Endothelial cell of umbilical vein (primary cell): Measurements from ENCODE around the gene INKA2. TPM values are rescaled to one million over a fixed set of nuclear protein-coding genes. Genes with fewer than 3 reads are reported as not detected.

Experiments
- BruUV-seq: library from RNA; stranded (reverse); fragments of 400-500 nt; replicated peaks from 2 replicates; lab custom pipeline; 2021; lab: Mats Ljungman, UMichigan
- CTCF ChIA-PET: fragments of 300-600, 350-600 bp; sonication (Branson Sonifier 250); formaldehyde crosslinking; loops from one replicate; lab custom pipeline; 2021; ENCODE audit warnings: antibody characterized with exemption, inconsistent platforms; lab: Charles Lee
- POLR2A ChIA-PET: fragments of 300-600, 350-600 bp; sonication (Branson Sonifier 250); formaldehyde crosslinking; loops from one replicate; lab custom pipeline; 2021; ENCODE audit warnings: antibody characterized with exemption, inconsistent platforms; lab: Charles Lee
- DNase-seq: peaks from one replicate; pipeline ENCODE4 v3.0.0-alpha.2; 2011; ENCODE audit warnings: low read depth, low spot score
- FAIRE-seq: peaks from 2 replicates; lab custom pipeline; 2011; peaks lifted over from hg19 to GRCh38; lab: Jason Lieb, UNC
- H2AFZ ChIP-seq: 2 replicates; pipeline ENCODE4 v1.6.0; 2012; ENCODE audit warnings: low read depth, low read length, control low read depth, inconsistent platforms
- H3K27ac ChIP-seq: 2 replicates; pipeline ENCODE4 v1.5.1; 2011; ENCODE audit warnings: low read depth, mild to moderate bottlenecking, control low read depth, low read length, moderate library complexity; ENCODE audit not compliant: insufficient read depth
- H3K27me3 ChIP-seq, 2 experiments: 2 replicates each; pipeline versions ENCODE4 v1.6.0 to v1.6.1; 2011; ENCODE audit warnings: low read length in 2 of 2, mixed read lengths in 1 of 2; ENCODE audit not compliant: control insufficient read depth in 2 of 2, insufficient read depth in 2 of 2
- H3K36me3 ChIP-seq, 2 experiments: 2 replicates in 1 of 2; 3 replicates in 1 of 2; pipeline ENCODE4 v1.5.1; 2011; ENCODE audit warnings: low read length in 2 of 2, mild to moderate bottlenecking in 1 of 2, moderate library complexity in 1 of 2; ENCODE audit not compliant: control insufficient read depth in 2 of 2, insufficient read depth in 2 of 2; ENCODE audit errors: extremely low read depth in 1 of 2
- H3K4me1 ChIP-seq: 3 replicates; pipeline ENCODE4 v1.5.1; 2011; ENCODE audit warnings: mild to moderate bottlenecking, low read length; ENCODE audit not compliant: control insufficient read depth, insufficient read depth; ENCODE audit errors: extremely low read depth
- H3K4me2 ChIP-seq: 2 replicates; pipeline ENCODE4 v1.6.1; 2011; ENCODE audit warnings: low read length, control low read depth, mixed read lengths; ENCODE audit not compliant: insufficient read depth
- H3K4me3 ChIP-seq, 3 experiments: fragments of 200-600 bp in 1 of 3; sonication (generic), shearing (Covaris generic) in 1 of 3; replicated peaks in 1 of 3; 2 replicates each; pipeline ENCODE4 v1.5.1; 2011 to 2016; ENCODE audit warnings: control low read depth in 3 of 3, low read length in 3 of 3, mild to moderate bottlenecking in 2 of 3, inconsistent platforms in 1 of 3, low read depth in 1 of 3, moderate library complexity in 1 of 3; ENCODE audit not compliant: insufficient read depth in 1 of 3
- H3K79me2 ChIP-seq: 2 replicates; pipeline ENCODE4 v1.6.0; 2012; ENCODE audit warnings: low read length, inconsistent platforms; ENCODE audit not compliant: control insufficient read depth, insufficient read depth
- H3K9ac ChIP-seq: replicated peaks from 2 replicates; pipeline ENCODE3; 2011; ENCODE audit warnings: low read length, control low read depth; ENCODE audit not compliant: insufficient read depth; ENCODE audit errors: extremely low read depth
- H3K9me1 ChIP-seq: replicated peaks from 3 replicates; pipeline ENCODE4 v1.6.0; 2011; ENCODE audit warnings: mild to moderate bottlenecking, low read length; ENCODE audit not compliant: control insufficient read depth, insufficient read depth; ENCODE audit errors: extremely low read depth
- H3K9me3 ChIP-seq: replicated peaks from 2 replicates; pipeline ENCODE4 v1.5.1; 2012; ENCODE audit warnings: low read length, inconsistent platforms; ENCODE audit not compliant: control insufficient read depth, insufficient read depth
- H4K20me1 ChIP-seq: replicated peaks from 2 replicates; pipeline ENCODE3; 2011; ENCODE audit warnings: mild to moderate bottlenecking, low read length; ENCODE audit not compliant: control insufficient read depth, insufficient read depth; ENCODE audit errors: extremely low read depth
- CTCF ChIP-seq, 2 donors: IDR thresholded peaks; 1 replicate in 1 of 2; 2 replicates in 1 of 2; pipeline ENCODE4 v1.5.1; 2011; ENCODE audit warnings: low read length in 2 of 2, mild to moderate bottlenecking in 2 of 2, moderate library complexity in 2 of 2, control low read depth in 1 of 2, inconsistent platforms in 1 of 2, low read depth in 1 of 2; ENCODE audit not compliant: insufficient read depth in 1 of 2; ENCODE audit errors: extremely low read depth in 1 of 2
- EZH2 ChIP-seq: IDR thresholded peaks from 2 replicates; pipeline ENCODE4 v1.6.1; 2012; ENCODE audit warnings: borderline replicate concordance, low read depth, mild to moderate bottlenecking, moderate library complexity, low read length, inconsistent platforms; ENCODE audit not compliant: severe bottlenecking
- FOS ChIP-seq: IDR thresholded peaks from 2 replicates; pipeline ENCODE4 v1.6.1; 2011; ENCODE audit warnings: mild to moderate bottlenecking, low read length, moderate library complexity, borderline replicate concordance; ENCODE audit not compliant: insufficient read depth
- GATA2 ChIP-seq: IDR thresholded peaks from 2 replicates; pipeline ENCODE4 v1.7.0; 2011; ENCODE audit warnings: low read depth, mild to moderate bottlenecking, moderate library complexity, mixed read lengths, low read length; ENCODE audit not compliant: insufficient read length, insufficient read depth
- JUN ChIP-seq: IDR thresholded peaks from 2 replicates; pipeline ENCODE4 v1.6.1; 2011; ENCODE audit warnings: borderline replicate concordance, low read depth; ENCODE audit not compliant: insufficient read length, insufficient read depth
- MAX ChIP-seq: IDR thresholded peaks from 2 replicates; pipeline ENCODE4 v1.6.1; 2011; ENCODE audit not compliant: insufficient read depth, insufficient read length
- MYC ChIP-seq: IDR thresholded peaks from one replicate; pipeline ENCODE4 v1.6.1; 2011; ENCODE audit warnings: mild to moderate bottlenecking, low read depth, low read length
- POLR2A ChIP-seq: IDR thresholded peaks from 2 replicates; pipeline ENCODE4 v1.6.1; 2012; ENCODE audit warnings: low read depth, mild to moderate bottlenecking, control low read depth, low read length
- POLR2AphosphoS5 ChIP-seq: IDR thresholded peaks from 2 replicates; pipeline ENCODE4 v1.6.1; 2012; ENCODE audit warnings: low read depth, mild to moderate bottlenecking, control low read depth, low read length, moderate library complexity; ENCODE audit not compliant: insufficient read depth
- dilution Hi-C: fragments of 300-500 bp; cut with MboI; formaldehyde crosslinking; loops from one replicate; pipeline ENCODE4 v1.15.0; 2019; ENCODE audit warnings: low sequenced_read_pairs; ENCODE audit not compliant: extremely low pct_ligation_motif_present
- intact Hi-C: fragments of 100-400 bp; cut with micrococcal nuclease; formaldehyde crosslinking; loops from one replicate; pipeline ENCODE4 v1.10.0; 2022
- polyA plus RNA-seq, 4 experiments: library from polyadenylated mRNA; depleted of rRNA in 3 of 4; stranded (reverse) in 3 of 4; unstranded in 1 of 4; fragments of >200 nt; gene quantifications; 2 replicates each; pipeline versions ENCODE4 v1.2.1 to v1.2.3, GENCODE V29; 2011 to 2012; ENCODE audit warnings: missing spikeins in 1 of 4
- total RNA-seq: library from RNA; stranded (reverse); gene quantifications from 2 replicates; pipeline ENCODE4 v1.2.3, GENCODE V29; 2021

INKA2 gene
- total and polyA plus RNA-seq, 2 donors (not counting 3 experiments of a cell fraction or from before 2014, with no cell fraction given): 2.4 to 7.8 TPM

DNA sequence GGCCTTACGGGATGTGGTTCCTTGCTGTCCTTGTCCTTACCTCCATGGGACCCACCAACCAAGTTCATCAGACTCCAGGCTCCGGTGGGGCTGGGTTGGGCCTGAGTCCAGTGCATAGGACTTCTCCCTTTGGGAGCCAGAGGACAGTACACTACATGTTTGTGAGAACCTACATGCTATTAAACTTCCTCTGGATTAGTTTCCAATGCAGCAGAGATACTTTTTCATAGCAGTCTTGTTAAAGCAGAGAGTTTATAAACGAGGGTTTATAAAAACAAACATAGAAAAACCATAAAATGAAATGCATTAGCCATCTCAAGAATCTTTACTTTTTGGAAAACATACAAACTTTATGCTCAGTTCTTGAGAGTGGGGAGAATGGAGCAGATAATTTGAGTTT lies 33.4 kb downstream of the INKA2 start:
- Histone ChIP-seq H3K9me1 (no peaks in the 10 kb centered on the region), H4K20me1 (no peaks in the 10 kb centered on the region), H3K36me3 (peaks cover 2 to 6% of the 10 kb centered on the region in 2 experiments), H3K9me3 (no peaks in the 10 kb centered on the region), H3K79me2 (no peaks in the 10 kb centered on the region), H3K4me2 (no peak overlapping the region), H2AFZ (no peak overlapping the region), H3K27ac (no peak overlapping the region), H3K27me3 (no peaks in the 10 kb centered on the region), H3K9ac (no peak overlapping the region), H3K4me1 (no peaks in the 10 kb centered on the region), H3K4me3 (no peak overlapping the region)
- TF ChIP-seq FOS: no peak
- no peak for TF ChIP-seq CTCF (IDR thresholded peaks at IDR 0.05; ENCODE audit: extremely low read depth in 1 of 2, insufficient read depth in 1 of 2, low read depth in 1 of 2, low read length in 2 of 2)
- TF ChIP-seq EZH2: no peak
- TF ChIP-seq POLR2A: no peak
- TF ChIP-seq MAX: no peak
- no peak for TF ChIP-seq JUN
- TF ChIP-seq GATA2: no peak
- no peak for TF ChIP-seq MYC
- TF ChIP-seq POLR2AphosphoS5: no peak
- intact Hi-C loops (no loop called here), dilution Hi-C loops (no loop called here)
- BruUV-seq: no TSS peak
- DNase-seq (no peak), FAIRE-seq (no peak)
- ChIA-PET CTCF (interaction anchor here (1.0 to 1.6 kb wide), 4 partner anchors 8 to 197 kb away, joined by 3 read pairs; no protein-coding TSS in a partner anchor), POLR2A (no interaction called here)
